Stimulated activated CD4-positive, alpha-beta T cell treated with anti-CD3 and anti-CD28 coated beads, Interleukin-1b, Interleukin-23, amount 100 ng/mL, for 24 hours (primary cell): ENCODE results near the gene CACNA2D3.

Experiments used
- DNase-seq, 4 experiments: peaks; one replicate each; pipeline ENCODE4 v3.0.0-alpha.2; 2020; ENCODE audit warnings: low read depth in 4 of 4, low spot score in 1 of 4

CACNA2D3 gene

GRCh38 chr3:54213907-54214306, 91.6 kb downstream of the CACNA2D3 start:
- DNase-seq = no peak

DNA sequence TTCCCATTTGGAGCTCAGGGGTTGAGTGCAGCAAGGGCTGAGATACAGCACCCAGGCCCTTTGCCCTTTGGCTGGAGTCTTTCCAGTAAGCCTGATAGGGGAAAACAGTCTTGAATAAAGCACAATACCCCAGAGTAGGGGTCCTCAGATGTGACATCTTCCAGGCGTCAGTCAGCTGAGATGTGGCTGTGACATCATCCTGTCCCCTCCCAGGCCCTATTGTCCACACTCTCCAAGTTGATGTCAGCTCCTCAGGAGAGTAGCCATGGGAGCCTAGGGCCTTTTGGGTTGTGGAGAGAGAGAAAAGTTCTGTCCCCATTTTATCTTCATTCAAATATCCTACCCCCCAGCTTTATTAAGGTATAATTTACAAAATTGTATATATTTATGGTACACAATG, 92.5 kb downstream of the CACNA2D3 start:
- no peak for DNase-seq

- DNase-seq = no peak
Measured at GRCh38 chr3:54215521-54215920, 93.2 kb downstream of the CACNA2D3 start.

DNA sequence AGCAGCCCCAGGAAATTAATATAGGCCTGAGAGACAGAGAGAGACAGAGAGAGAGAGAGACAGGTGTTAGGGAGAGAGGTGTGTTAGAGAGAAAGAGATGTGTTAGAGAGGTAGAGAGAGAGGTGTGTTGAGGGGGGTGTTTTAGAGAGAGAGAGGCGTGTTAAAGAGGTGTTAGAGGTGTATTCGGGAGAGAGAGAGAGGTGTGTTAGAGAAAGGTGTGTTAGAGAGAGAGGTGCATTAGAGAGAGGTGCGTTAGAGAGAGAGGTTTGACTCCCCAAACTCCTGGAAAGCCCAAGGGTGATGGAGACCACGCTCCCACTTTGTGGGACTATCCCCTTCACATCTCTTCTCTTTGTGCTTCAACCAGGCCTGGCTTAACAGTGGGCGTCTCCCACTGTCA, 95.5 kb downstream of the CACNA2D3 start:
- no peak for DNase-seq

GRCh38 chr3:54222316-54222715, 100.0 kb downstream of the CACNA2D3 start:
- DNase-seq = no peak

GRCh38 chr3:54223063-54223462, 100.7 kb downstream of the CACNA2D3 start:
- no peak for DNase-seq

GRCh38 chr3:54225841-54226528, 103.6 kb downstream of the CACNA2D3 start:
- DNase-seq = no peak

- no peak for DNase-seq
Measured at GRCh38 chr3:54228806-54229205, 106.5 kb downstream of the CACNA2D3 start.

DNA sequence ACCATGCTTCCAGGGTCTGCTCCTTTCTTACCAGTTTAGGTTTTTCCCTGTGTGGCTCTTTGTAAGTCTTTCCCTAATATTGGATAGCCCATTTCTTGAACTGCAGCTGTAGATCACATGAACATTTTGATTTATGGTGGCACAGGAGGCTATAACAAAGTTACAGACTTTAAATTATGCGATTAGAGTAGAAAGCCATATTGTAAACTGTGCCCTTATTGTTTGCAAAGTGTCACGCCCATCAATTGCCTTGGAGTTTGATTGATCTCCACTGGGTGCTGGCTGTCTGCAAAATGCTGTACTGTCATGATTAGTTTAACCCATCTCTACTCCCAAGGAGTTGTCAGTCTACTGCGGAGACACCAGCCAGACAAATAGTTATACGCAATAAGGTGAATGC, 110.3 kb downstream of the CACNA2D3 start:
- no peak for DNase-seq

GRCh38 chr3:54235998-54236397, 113.6 kb downstream of the CACNA2D3 start:
- DNase-seq = no peak

- DNase-seq = no peak
Measured at GRCh38 chr3:54237109-54237508, 114.8 kb downstream of the CACNA2D3 start.

GRCh38 chr3:54237788-54238502, 115.6 kb downstream of the CACNA2D3 start:
- DNase-seq = no peak

- no peak for DNase-seq
Measured at GRCh38 chr3:54240309-54240708, 118.0 kb downstream of the CACNA2D3 start.

- no peak for DNase-seq
Measured at GRCh38 chr3:54243056-54243931, 120.9 kb downstream of the CACNA2D3 start.

- no peak for DNase-seq
Measured at GRCh38 chr3:54243960-54244682, 121.8 kb downstream of the CACNA2D3 start.

DNA sequence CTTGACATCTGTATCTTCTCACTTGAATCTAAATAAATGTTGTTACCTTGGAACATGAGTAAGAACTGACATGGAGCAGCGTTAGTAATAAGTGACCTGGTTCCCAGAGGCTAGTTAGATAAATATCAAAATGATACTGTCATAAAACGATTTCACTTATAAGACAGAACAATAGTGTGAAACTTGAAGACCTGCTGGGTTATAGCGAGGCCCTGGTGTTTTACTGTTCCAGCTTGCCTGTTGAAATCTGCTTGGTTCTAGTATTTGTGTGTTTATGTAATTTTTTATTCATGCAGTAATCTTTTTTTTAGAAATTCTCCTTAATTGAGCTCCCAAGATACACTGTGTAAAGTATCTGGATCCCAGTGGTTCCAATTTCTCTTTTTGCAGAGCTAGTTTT, 129.4 kb downstream of the CACNA2D3 start:
- DNase-seq = no peak

GRCh38 chr3:54257125-54257720, 134.9 kb downstream of the CACNA2D3 start:
- DNase-seq = no peak

GRCh38 chr3:54259636-54260035, 137.3 kb downstream of the CACNA2D3 start:
- no peak for DNase-seq

DNA sequence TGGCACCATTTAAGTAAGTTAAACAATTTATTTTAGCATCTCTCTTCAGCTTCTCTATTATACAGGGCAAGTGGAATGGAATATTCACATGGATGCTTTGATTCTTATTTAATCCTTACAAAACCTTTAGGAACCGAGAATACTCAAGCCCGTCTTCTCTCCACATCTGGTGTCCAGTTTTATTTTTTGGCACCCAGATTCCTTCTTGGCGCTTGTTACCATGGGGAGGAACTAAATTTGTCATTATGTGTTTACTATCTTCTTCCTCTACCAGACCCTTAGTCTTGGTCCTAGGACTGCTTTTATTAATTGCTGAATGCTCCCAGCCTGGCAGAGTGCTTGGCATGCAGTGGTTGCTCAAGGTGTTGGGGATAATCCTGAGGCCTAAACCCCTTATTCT, 138.8 kb downstream of the CACNA2D3 start:
- no peak for DNase-seq

GRCh38 chr3:54262541-54262940, 140.2 kb downstream of the CACNA2D3 start:
- no peak for DNase-seq

GRCh38 chr3:54262946-54263345, 140.6 kb downstream of the CACNA2D3 start:
- DNase-seq = no peak
